UCSD-AML1 (cell line): ENCODE measurements around the gene CRTC1.

ENCODE experiments used
- DNase-seq: peaks from one replicate; lab custom pipeline; 2025; ENCODE audit not compliant: unreplicated experiment; lab: John Stamatoyannopoulos, UW

Gene CRTC1

DNA sequence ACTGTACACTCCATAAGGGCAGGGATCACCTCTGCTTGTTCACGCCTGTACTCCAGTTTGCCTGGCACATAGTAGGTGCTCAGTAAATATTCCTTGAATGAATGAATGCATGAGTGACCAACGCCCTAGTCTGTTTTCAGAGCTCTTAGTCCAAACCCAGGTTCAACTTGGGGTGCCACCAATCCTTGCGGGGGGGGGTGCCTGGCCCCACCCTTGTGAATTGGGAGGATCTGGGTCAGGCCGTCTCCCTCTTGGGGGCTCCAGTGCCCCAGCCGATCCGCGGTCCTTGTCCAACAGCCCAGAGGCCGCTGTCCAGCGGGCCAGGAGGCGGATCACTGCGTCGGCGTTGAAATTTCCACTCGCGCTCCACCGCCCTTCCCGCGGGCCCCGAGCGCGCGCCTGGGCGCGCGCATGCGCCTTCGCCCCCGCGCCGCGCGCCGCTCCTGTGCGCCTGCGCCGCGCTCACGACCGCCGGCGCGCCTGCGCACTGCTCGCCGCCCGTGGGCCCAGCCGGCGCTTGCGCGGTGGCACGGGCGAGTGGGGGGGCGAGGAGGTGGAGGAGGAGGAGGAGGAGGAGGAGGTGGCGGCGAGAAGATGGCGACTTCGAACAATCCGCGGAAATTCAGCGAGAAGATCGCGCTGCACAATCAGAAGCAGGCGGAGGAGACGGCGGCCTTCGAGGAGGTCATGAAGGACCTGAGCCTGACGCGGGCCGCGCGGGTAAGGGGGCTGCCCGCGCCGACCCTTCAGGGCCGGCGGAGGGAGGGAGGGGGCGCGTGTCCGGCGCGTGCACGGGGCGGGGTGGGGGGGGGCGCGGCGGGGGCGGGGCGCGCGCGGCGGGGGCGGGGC, at the start of gene CRTC1:
TSS of gene CRTC1 (plus strand) at position 572 of the 849 bp plus-strand sequence. CDS start at position 595, 23 bp downstream.
- DNase-seq, result peak; percentile 93

- DNase-seq, result no peak
Measured at GRCh38 chr19:18634612-18635297, 48.7 kb upstream of the CRTC1 start.

GRCh38 chr19:18635831-18636182, 47.7 kb upstream of the CRTC1 start:
- no peak for DNase-seq

- DNase-seq, result peak; percentile 99
Measured at GRCh38 chr19:18636183-18636968, 47.1 kb upstream of the CRTC1 start.

DNA sequence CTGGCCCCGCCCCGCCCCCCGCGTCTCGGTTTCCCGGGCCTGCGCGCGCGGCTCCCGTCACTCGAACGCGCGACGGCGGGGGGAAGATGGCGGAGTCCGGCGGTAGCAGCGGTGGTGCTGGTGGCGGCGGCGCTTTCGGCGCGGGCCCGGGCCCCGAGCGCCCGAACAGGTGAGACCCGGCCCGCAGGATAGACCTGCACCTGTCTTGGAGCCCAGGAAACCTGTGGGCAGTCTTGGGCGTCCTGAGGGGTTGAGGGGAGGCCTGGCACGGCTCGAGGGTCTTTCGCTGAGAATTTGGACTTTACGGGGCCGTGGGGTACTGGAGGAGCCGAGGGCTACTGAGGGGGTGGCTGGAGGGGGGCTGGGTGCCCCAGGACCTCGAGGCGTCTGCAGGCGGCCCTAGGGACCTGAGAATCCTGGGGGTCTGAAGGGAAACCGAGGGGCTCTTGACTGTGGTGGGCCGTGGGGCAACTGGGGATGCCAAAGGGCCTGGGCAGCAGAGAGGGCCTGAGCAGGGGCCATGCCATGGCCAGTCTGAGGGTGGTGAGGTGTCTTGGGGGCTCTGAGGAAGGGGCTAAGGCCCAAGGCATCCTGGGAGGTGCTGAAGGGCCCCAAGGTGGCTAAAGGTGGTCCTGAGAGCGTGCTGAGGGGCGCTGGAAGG, 46.4 kb upstream of the CRTC1 start, which contains the start of gene KLHL26:
TSS of gene KLHL26 (plus strand) at position 60 of the 661 bp plus-strand sequence. CDS start at position 87, 27 bp downstream.
- no peak for DNase-seq

DNA sequence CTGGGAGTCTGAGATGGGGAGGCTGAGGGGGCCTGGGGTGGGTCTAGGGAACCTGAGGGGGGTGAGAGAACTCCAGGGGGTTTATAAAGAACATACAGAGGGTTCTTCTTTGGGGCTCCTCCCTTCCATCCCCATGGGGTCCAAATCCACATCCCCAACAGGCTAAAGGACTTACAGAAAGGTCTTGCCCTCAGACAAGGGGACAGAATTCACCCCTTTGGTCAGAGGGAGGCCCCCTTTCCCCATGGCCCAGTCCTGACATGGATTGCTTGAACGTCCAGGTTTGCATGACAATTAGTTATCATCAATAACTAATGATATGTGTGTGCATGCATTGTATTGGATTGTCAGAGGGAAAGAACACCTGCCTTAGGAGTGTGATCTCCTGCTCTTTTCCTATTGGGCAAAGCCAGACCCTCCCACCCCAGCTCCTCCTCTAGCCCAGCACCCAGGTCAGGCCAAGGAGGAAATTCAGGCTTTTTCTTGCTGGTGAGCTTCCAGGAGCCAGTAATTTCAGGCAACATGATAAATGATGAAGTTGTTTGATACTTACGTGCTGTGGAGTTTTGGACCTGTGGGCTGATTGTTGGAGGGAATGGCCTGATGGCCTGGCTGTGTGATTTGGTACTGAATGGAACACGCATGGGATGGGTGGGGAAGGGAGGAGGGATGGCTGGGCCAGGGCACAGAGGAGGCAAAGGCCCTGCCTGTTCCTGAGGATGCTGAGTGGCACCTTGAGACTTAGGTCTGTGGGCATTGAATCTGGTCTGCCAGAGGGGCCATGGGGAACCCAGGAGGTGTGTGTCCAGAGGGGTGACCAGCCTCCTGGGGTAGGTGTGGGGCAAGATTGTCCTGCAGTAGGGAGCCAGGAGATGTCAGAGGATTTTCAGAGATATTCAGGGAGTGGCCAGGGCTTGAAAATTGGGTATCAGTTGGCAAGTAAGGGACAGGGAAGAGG, 45.5 kb upstream of the CRTC1 start:
- no peak for DNase-seq

GRCh38 chr19:18639706-18640243, 43.7 kb upstream of the CRTC1 start:
- no peak for DNase-seq

DNA sequence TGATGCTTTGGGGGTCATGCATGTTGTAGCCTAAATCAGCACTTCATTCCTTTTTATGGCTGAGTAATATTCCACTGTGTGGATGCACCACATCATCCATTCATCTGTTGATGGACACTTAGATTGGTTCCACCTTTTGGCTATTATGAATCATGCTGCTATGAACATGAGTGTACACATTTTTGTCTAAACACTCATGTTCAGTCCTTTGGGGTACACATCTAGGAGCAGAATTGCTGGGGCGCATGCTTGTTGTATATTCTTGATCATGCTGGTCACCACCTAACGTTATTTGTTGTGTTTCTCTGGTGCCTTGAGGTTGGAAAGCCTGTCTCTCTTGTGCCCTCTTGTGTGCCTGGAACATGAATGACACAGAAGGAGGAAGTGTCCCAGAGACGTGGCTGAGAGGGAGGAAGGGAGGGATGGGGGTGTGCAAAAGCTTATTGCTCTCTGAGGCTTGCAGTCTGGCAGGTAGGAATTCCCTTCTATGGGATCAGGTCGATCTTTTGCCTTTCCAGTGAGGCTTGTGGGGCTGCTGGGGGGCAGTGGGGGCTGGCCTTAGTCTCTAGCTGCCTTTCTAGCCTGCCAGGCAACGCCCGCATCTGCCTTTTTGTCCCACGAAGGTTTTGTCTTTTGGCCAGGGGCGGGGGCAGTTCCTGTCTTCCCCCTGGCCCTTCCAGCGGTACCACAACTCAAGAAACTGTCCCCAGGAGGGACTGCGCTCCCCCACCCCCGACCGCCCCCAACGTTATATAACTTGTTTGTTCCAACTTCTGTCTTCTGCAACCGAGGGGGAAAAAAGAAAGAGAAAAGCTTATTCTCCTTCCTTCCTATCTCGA, 39.1 kb upstream of the CRTC1 start:
- DNase-seq, result peak; percentile 41

DNA sequence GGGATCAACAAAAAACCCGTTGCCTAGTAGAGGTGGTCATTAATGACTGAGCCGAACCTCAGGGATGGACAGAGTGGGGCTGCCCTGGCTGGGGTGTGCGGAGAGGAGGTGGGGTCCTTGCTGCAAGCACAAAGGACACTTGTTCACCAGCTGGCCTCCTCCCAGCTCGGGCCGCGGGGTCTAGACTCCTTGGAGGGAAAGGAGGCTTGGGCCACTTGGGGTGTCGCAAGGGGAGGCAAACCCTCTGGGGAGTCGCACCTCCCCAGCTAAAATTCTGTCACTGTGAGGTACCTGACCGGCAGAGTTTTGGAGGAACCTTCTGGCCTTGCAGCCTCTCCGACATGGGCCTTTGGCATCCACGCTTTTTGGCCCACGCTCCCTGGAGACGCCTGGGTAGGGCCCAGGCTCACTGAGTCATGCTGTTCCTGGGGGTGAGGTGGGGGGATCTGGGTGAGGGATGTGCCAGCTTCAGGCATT, 38.4 kb upstream of the CRTC1 start:
- DNase-seq, result no peak

- DNase-seq, result no peak
Measured at GRCh38 chr19:18646535-18647370, 36.7 kb upstream of the CRTC1 start.

- no peak for DNase-seq
Measured at GRCh38 chr19:18647371-18647767, 36.1 kb upstream of the CRTC1 start.

- no peak for DNase-seq
Measured at GRCh38 chr19:18647807-18648206, 35.7 kb upstream of the CRTC1 start.

DNA sequence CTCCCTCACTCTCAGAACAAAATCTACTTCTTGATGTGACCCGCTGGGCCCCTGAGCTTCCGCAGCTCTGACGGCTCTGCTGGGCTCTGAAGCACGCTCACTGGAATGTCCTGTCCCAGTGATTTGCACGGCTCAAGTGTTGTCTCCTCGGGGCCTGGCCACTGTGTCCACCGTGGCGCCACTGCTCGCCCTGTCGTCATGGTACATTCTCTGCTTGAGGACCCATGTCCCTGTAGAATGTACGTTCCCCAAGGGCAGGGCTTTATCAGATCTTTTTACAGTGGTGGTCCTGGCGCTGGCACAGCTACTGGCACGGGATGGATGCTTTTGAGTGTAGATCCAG, 34.5 kb upstream of the CRTC1 start:
- DNase-seq, result no peak

- peak; percentile 51 for DNase-seq
Measured at GRCh38 chr19:18649371-18650020, 34.0 kb upstream of the CRTC1 start.

DNA sequence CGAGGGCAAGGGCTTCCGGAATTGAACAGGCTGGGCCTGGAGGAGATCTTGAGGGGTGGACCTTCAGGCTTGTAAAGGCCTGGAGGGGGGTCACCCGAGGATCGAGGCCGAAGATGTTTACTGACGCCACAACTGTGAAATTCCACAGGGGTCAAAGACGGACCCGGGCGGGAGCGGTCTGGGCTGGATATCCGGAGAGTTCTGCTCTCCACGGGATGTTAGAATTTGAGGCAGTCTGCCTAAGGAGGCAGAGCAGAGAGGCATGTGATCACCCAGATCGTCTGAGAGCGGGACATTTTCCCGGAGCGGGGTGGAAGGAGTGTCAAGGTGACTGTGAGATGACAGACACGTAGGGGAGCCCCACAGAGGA, 33.5 kb upstream of the CRTC1 start:
- no peak for DNase-seq

DNA sequence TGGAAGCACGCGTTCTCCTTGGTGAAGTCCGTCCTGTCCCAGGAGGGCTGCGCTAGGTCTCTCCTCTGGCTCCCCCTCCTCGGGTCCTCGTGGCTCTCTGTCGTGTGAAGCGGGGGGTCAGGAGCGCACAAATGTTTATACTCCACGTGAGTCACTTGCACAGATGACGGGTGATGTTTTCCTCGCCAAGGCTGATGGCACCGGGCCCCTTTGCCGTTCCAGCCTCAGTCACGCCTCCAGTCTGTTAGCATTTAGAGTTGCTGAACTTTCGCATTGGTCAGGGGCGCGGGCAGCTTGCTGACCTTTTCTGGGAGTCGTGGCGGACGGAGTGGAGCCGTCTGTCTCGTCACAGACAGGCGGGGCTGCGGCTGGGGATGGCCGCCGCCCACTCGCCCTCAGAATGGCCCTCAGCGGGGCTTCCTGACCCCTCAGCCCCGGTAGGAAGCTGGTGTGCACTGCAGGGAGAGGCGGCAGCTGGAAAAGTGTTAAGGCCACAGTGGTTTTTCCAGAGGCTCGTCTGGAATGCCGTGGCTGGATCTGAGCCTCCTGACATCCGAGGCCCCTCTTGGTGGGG, 32.9 kb upstream of the CRTC1 start:
- no peak for DNase-seq

DNA sequence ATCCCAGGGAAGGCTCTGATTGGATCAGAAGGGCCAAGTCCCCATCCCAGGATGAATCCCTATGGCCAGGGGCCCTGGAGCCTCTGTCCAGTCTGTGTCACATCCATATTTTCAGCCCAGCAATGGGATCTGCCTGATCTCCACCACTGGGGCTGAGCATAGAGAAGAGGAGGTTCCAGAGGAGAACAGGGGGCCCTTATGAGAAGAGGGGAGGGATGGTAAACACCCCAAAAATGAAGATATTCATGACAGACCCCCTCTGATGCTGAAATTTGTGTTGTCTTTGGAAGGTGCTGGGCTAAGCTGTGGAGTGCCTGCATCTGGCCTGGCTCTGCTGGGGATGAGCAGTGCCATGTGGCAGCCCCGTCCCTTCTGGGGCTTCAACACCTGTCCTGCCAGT, 32.2 kb upstream of the CRTC1 start:
- no peak for DNase-seq
